Measurements from ENCODE around the gene SCP2. TPM values are rescaled to one million over a fixed set of nuclear protein-coding genes. Genes with fewer than 3 reads are reported as not detected.

The SCP2 gene
- total RNA-seq, 2 experiments from 2014 or later, result 71.8 to 79.2 TPM

DNA sequence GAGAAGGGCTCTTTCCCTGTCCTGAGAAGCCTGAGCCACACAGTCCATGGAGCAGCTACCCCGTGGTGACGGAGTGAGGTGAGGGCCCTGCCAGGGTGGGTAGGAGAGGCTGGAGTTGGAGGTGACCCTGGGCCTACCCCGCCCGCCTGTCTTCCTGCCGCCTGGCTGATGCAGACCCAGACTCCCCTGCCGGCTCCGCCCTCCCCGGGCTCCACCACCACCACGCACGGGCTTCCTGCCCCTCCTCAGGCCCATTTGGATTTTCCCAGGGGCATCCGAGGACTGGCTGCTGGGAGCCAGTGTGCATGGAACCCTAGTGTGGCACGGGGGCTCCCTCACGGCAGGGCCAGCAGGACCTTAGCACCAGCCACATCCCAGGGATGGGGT, 167.4 kb downstream of the SCP2 start:
- intact Hi-C loops (cut with micrococcal nuclease), result no loop called here
- Mint-ChIP-seq H3K4me3 (no peak overlapping the region), H3K4me1 (ENCODE audit: low read depth) (no peaks in the 10 kb centered on the region), H3K9me3 (no peaks in the 10 kb centered on the region), H3K27me3 (ENCODE audit: low read depth) (no peaks in the 10 kb centered on the region), H3K36me3 (ENCODE audit: low read depth) (no peaks in the 10 kb centered on the region), H3K27ac (no peak overlapping the region)
- CTCF ChIA-PET, result no interaction called here
- DNase-seq, result no peak

Small RNAs within 50 kb of the gene (microRNA-seq; reads per million reads assigned to microRNA genes)
- not detected for gene MIR1273F (ENCODE audit: borderline microRNAs expressed, borderline replicate concordance)
- gene MIR1273G (ENCODE audit: borderline microRNAs expressed, borderline replicate concordance), result not detected
- not detected for gene MIR5095 (ENCODE audit: borderline microRNAs expressed, borderline replicate concordance)

Other genes starting within 250 kb of the SCP2 start
- 10 to 100 TPM; 11.4 to 11.7 TPM for gene COA7, start 228.9 kb upstream of the SCP2 start, total RNA-seq
- 10 to 100 TPM; 10.7 to 11.6 TPM for gene ZYG11B, start 200.8 kb upstream of the SCP2 start, total RNA-seq
- gene ZYG11A, start 84.5 kb upstream of the SCP2 start, total RNA-seq, result under 1 TPM; 0.05 TPM
- gene ECHDC2, start 5.5 kb upstream of the SCP2 start, total RNA-seq, result 10 to 100 TPM; 47.4 to 53.5 TPM
- gene PODN, start 134.9 kb downstream of the SCP2 start, total RNA-seq, result not detected
- not detected for gene SLC1A7, start 215.4 kb downstream of the SCP2 start, total RNA-seq

Measured in activated naive CD4-positive, alpha-beta T cell treated with anti-CD3 and anti-CD28 coated beads for 36 hours (primary cell).